ENCODE measurements around the gene ANK2.

The ANK2 gene

GRCh38 chr4:113398441-113399143 lies 349.1 kb downstream of the ANK2 start:
- H3K4me3 ChIP-seq (ENCODE audit: low read length), result no peak overlapping the region
- no peak for DNase-seq (ENCODE audit: low read depth, low spot score)

- DNase-seq (ENCODE audit: low read depth, low spot score), result no peak
- no peak overlapping the region for H3K4me3 ChIP-seq (ENCODE audit: low read length)
Measured at GRCh38 chr4:113404167-113404571, 354.7 kb downstream of the ANK2 start.

- no peak for DNase-seq (ENCODE audit: low read depth, low spot score)
Measured at GRCh38 chr4:113404841-113405240, 355.4 kb downstream of the ANK2 start.

GRCh38 chr4:113405874-113406722 lies 356.6 kb downstream of the ANK2 start:
- H3K4me3 ChIP-seq (ENCODE audit: low read length), result no peak overlapping the region
- no peak for DNase-seq (ENCODE audit: low read depth, low spot score)

More at GRCh38 chr4:113404841-113405240, 355.4 kb downstream of the ANK2 start:
- H3K4me3 ChIP-seq (ENCODE audit: low read length), result no peak overlapping the region

- DNase-seq (ENCODE audit: low read depth, low spot score), result no peak
- no peak overlapping the region for H3K4me3 ChIP-seq (ENCODE audit: low read length)
Measured at GRCh38 chr4:113406723-113407016, 357.2 kb downstream of the ANK2 start.

- no peak for DNase-seq (ENCODE audit: low read depth, low spot score)
- no peak overlapping the region for H3K4me3 ChIP-seq (ENCODE audit: low read length)
Measured at GRCh38 chr4:113407409-113407808, 358.0 kb downstream of the ANK2 start.

GRCh38 chr4:113409181-113409580 lies 359.7 kb downstream of the ANK2 start:
- no peak overlapping the region for H3K4me3 ChIP-seq (ENCODE audit: low read length)
- DNase-seq (ENCODE audit: low read depth, low spot score), result no peak

GRCh38 chr4:113410686-113411085 lies 361.2 kb downstream of the ANK2 start:
- no peak overlapping the region for H3K4me3 ChIP-seq (ENCODE audit: low read length)
- no peak for DNase-seq (ENCODE audit: low read depth, low spot score)

GRCh38 chr4:113411496-113411938 lies 362.1 kb downstream of the ANK2 start:
- no peak for DNase-seq (ENCODE audit: low read depth, low spot score)
- no peak overlapping the region for H3K4me3 ChIP-seq (ENCODE audit: low read length)

- no peak for DNase-seq (ENCODE audit: low read depth, low spot score)
- no peak overlapping the region for H3K4me3 ChIP-seq (ENCODE audit: low read length)
Measured at GRCh38 chr4:113419631-113420030, 370.2 kb downstream of the ANK2 start.

- DNase-seq (ENCODE audit: low read depth, low spot score), result no peak
- H3K4me3 ChIP-seq (ENCODE audit: low read length), result no peak overlapping the region
Measured at GRCh38 chr4:113420938-113421337, 371.5 kb downstream of the ANK2 start.

- no peak for DNase-seq (ENCODE audit: low read depth, low spot score)
- no peak overlapping the region for H3K4me3 ChIP-seq (ENCODE audit: low read length)
Measured at GRCh38 chr4:113423631-113424030, 374.2 kb downstream of the ANK2 start.

GRCh38 chr4:113433116-113433515 lies 383.7 kb downstream of the ANK2 start:
- no peak for DNase-seq (ENCODE audit: low read depth, low spot score)
- H3K4me3 ChIP-seq (ENCODE audit: low read length), result no peak overlapping the region

Measured in Jurkat, Clone E6-1 (cell line).